Caco-2 (cell line): ENCODE measurements around the gene PLCB4. TPM values are rescaled to one million over a fixed set of nuclear protein-coding genes. Genes with fewer than 3 reads are reported as not detected.

Source experiments
- BruUV-seq: library from RNA; stranded (reverse); fragments of 400-500 nt; replicated peaks from 2 replicates; lab custom pipeline; 2021; lab: Mats Ljungman, UMichigan
- CTCF ChIA-PET: fragments of 300-600 bp; sonication (Branson Sonifier 250); formaldehyde crosslinking; loops from one replicate; lab custom pipeline; 2022; ENCODE audit warnings: antibody characterized with exemption; lab: Charles Lee
- POLR2A ChIA-PET: fragments of 300-600 bp; sonication (Branson Sonifier 250); formaldehyde crosslinking; loops from one replicate; lab custom pipeline; 2022; ENCODE audit warnings: antibody characterized with exemption; lab: Charles Lee
- DNase-seq, 2 experiments: peaks; one replicate each; pipeline versions ENCODE4 v3.0.0 to v3.0.0-alpha.2; 2020 to 2022
- H3K27me3 ChIP-seq: replicated peaks from 2 replicates; pipeline ENCODE4 v1.6.0; 2011; ENCODE audit warnings: low read length; ENCODE audit not compliant: control insufficient read depth, insufficient read depth
- H3K36me3 ChIP-seq: 2 replicates; pipeline ENCODE4 v1.5.1; 2011; ENCODE audit warnings: low read length; ENCODE audit not compliant: control insufficient read depth, insufficient read depth
- H3K4me1 ChIP-seq: fragments of 250-450 bp; sonication (Bioruptor Pico); 2 replicates; pipeline ENCODE4 v1.5.1; 2020; ENCODE audit warnings: mild to moderate bottlenecking
- H3K4me3 ChIP-seq: 2 replicates; pipeline ENCODE4 v1.5.1; 2011; ENCODE audit warnings: low read depth, mild to moderate bottlenecking, control low read depth, low read length
- H3K9me3 ChIP-seq: fragments of 250-450 bp; sonication (Bioruptor Pico); 2 replicates; pipeline ENCODE4 v1.5.1; 2020; ENCODE audit warnings: mild to moderate bottlenecking, moderate library complexity
- H3K27ac Mint-ChIP-seq: one replicate; pipeline ENCODE4 v1.8.0; 2022; ENCODE audit warnings: mixed read lengths; ENCODE audit not compliant: unreplicated experiment
- H3K27me3 Mint-ChIP-seq: one replicate; pipeline ENCODE4 v1.8.0; 2022; ENCODE audit warnings: mixed read lengths; ENCODE audit not compliant: insufficient read depth, unreplicated experiment
- H3K36me3 Mint-ChIP-seq: one replicate; pipeline ENCODE4 v1.8.0; 2022; ENCODE audit warnings: mild to moderate bottlenecking, mixed read lengths; ENCODE audit not compliant: insufficient read depth, unreplicated experiment
- H3K4me1 Mint-ChIP-seq: one replicate; pipeline ENCODE4 v1.8.0; 2022; ENCODE audit warnings: low read depth, mixed read lengths; ENCODE audit not compliant: unreplicated experiment
- H3K4me3 Mint-ChIP-seq: one replicate; pipeline ENCODE4 v1.8.0; 2022; ENCODE audit warnings: mild to moderate bottlenecking, moderate library complexity, mixed read lengths; ENCODE audit not compliant: unreplicated experiment
- H3K9me3 Mint-ChIP-seq: one replicate; pipeline ENCODE4 v1.8.0; 2022; ENCODE audit warnings: mixed read lengths; ENCODE audit not compliant: unreplicated experiment
- CTCF ChIP-seq, 2 experiments: fragments of 200-600 bp in 1 of 2; IDR thresholded peaks; 1 replicate in 1 of 2; 2 replicates in 1 of 2; pipeline versions ENCODE4 v1.5.1 to v1.8.0; 2011 to 2022; ENCODE audit warnings: antibody characterized with exemption in 1 of 2, control low read depth in 1 of 2, inconsistent platforms in 1 of 2, low read depth in 1 of 2, low read length in 1 of 2, mild to moderate bottlenecking in 1 of 2, moderate library complexity in 1 of 2; ENCODE audit not compliant: insufficient read depth in 1 of 2, severe bottlenecking in 1 of 2, unreplicated experiment in 1 of 2
- intact Hi-C: fragments of 100-400 bp; cut with micrococcal nuclease; formaldehyde crosslinking; loops from one replicate; pipeline ENCODE4 v1.10.0; 2022; ENCODE audit not compliant: unreplicated experiment
- total RNA-seq: library from RNA; stranded (reverse); gene quantifications from 2 replicates; pipeline ENCODE4 v1.2.3, GENCODE V29; 2022

Gene PLCB4
- total RNA-seq, 1 experiment from 2014 or later, result 3.0 TPM

GRCh38 chr20:9458138-9458796 lies 389.4 kb downstream of the PLCB4 start:
- Mint-ChIP-seq H3K27me3 (no peaks in the 10 kb centered on the region), H3K27ac (no peak overlapping the region), H3K36me3 (no peaks in the 10 kb centered on the region), H3K4me3 (no peak overlapping the region), H3K9me3 (no peaks in the 10 kb centered on the region), H3K4me1 (no peaks in the 10 kb centered on the region)
- H3K36me3 ChIP-seq, result no peaks in the 10 kb centered on the region
- no TSS peak for BruUV-seq
- POLR2A ChIA-PET, result interaction anchor here (0.5 kb wide), 1 partner anchor 44 kb away, joined by 3 read pairs; no protein-coding TSS in a partner anchor
- no peak overlapping the region for H3K4me3 ChIP-seq
- peak in 1 of 2 experiments; percentile 41 for TF ChIP-seq CTCF (IDR thresholded peaks at IDR 0.05; ENCODE audit: insufficient read depth in 1 of 2, low read depth in 1 of 2, low read length in 1 of 2, severe bottlenecking in 1 of 2, unreplicated experiment in 1 of 2)
- intact Hi-C loops, result loop anchor here (1.0 kb wide), 1 partner anchor 50 kb away; no protein-coding TSS in a partner anchor
- CTCF ChIA-PET, result interaction anchor here (1.0 to 1.2 kb wide), 2 partner anchors 50 to 152 kb away, joined by 3 to 14 read pairs; no protein-coding TSS in a partner anchor
- H3K27me3 ChIP-seq, result no peaks in the 10 kb centered on the region
- H3K4me1 ChIP-seq, result no peaks in the 10 kb centered on the region
- H3K9me3 ChIP-seq, result no peaks in the 10 kb centered on the region
- peak in 1 of 2 experiments; percentile 37 for DNase-seq

- H3K9me3 ChIP-seq, result no peaks in the 10 kb centered on the region
- no peaks in the 10 kb centered on the region for H3K36me3 ChIP-seq
- no peaks in the 10 kb centered on the region for H3K27me3 Mint-ChIP-seq
- H3K36me3 Mint-ChIP-seq, result no peaks in the 10 kb centered on the region
- TF ChIP-seq CTCF (IDR thresholded peaks at IDR 0.05; ENCODE audit: insufficient read depth in 1 of 2, low read depth in 1 of 2, low read length in 1 of 2, severe bottlenecking in 1 of 2, unreplicated experiment in 1 of 2), result no peak
- no peak for DNase-seq
- H3K27ac Mint-ChIP-seq, result no peak overlapping the region
- POLR2A ChIA-PET, result no interaction called here
- CTCF ChIA-PET, result interaction anchor here (0.9 kb wide), 1 partner anchor 145 kb away, joined by 3 read pairs; no protein-coding TSS in a partner anchor
- no peaks in the 10 kb centered on the region for H3K4me1 Mint-ChIP-seq
- no peaks in the 10 kb centered on the region for H3K9me3 Mint-ChIP-seq
- H3K4me1 ChIP-seq, result no peaks in the 10 kb centered on the region
- H3K4me3 ChIP-seq, result no peak overlapping the region
- no peak overlapping the region for H3K4me3 Mint-ChIP-seq
- no TSS peak for BruUV-seq
- intact Hi-C loops, result no loop called here
- no peaks in the 10 kb centered on the region for H3K27me3 ChIP-seq
Observed at GRCh38 chr20:9460518-9460917, 391.6 kb downstream of the PLCB4 start.

DNA sequence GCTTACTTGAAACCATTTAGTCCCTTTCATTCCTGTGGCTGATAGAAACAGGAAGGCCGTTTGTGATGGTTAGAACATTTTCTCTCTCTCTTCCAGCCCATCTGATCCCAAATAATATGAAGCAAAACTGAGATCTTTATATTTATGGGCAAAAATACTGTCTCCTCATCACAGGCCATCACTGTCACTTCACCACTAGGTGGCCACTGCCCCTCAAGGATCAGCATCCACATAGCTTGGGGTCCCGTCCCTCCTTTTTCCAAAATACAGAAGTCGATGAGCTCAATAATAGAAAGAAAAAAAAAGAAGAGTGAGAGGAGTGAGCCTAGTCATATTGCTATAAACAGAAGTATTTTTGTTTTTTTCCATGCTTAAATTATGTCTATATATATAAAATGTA lies 399.1 kb downstream of the PLCB4 start:
- no peaks in the 10 kb centered on the region for H3K4me1 ChIP-seq

More for the DNA sequence above, 399.1 kb downstream of the PLCB4 start:
- ChIA-PET CTCF (interaction anchor here (0.7 kb wide), 1 partner anchor 60 kb away, joined by 4 read pairs; no protein-coding TSS in a partner anchor), POLR2A (no interaction called here)
- no peak overlapping the region for H3K27ac Mint-ChIP-seq
- BruUV-seq, result no TSS peak
- no peaks in the 10 kb centered on the region for H3K27me3 Mint-ChIP-seq
- no peaks in the 10 kb centered on the region for H3K36me3 Mint-ChIP-seq
- H3K9me3 Mint-ChIP-seq, result no peaks in the 10 kb centered on the region
- Histone ChIP-seq H3K36me3 (no peaks in the 10 kb centered on the region), H3K27me3 (no peaks in the 10 kb centered on the region), H3K9me3 (no peaks in the 10 kb centered on the region; the same call in 1 of the 2 replicates), H3K4me3 (no peak overlapping the region)
- H3K4me3 Mint-ChIP-seq, result no peak overlapping the region
- peak; percentile 66 to 68 for TF ChIP-seq CTCF (IDR thresholded peaks at IDR 0.05; ENCODE audit: insufficient read depth in 1 of 2, low read depth in 1 of 2, low read length in 1 of 2, severe bottlenecking in 1 of 2, unreplicated experiment in 1 of 2)
- intact Hi-C loops, result loop anchor here (1.0 kb wide), 1 partner anchor 142 kb away; no protein-coding TSS in a partner anchor
- H3K4me1 Mint-ChIP-seq, result no peaks in the 10 kb centered on the region
- peak in 1 of 2 experiments; percentile 5 for DNase-seq
